TTC549 (cell line): ENCODE data around the gene PIK3R5.

Experiments used
- FAIRE-seq: peaks from 2 replicates; lab custom pipeline; 2012; peaks lifted over from hg19 to GRCh38; lab: Jason Lieb, UNC

Gene PIK3R5

GRCh38 chr17:8873801-8874715 is 91.4 kb downstream of the PIK3R5 start:
- FAIRE-seq = no peak

GRCh38 chr17:8872705-8873435 is 92.6 kb downstream of the PIK3R5 start:
- no peak for FAIRE-seq

- no peak for FAIRE-seq
These were observed 93.3 kb downstream of the PIK3R5 start for GRCh38 chr17:8872036-8872704.

- FAIRE-seq = no peak
These were observed 94.4 kb downstream of the PIK3R5 start for GRCh38 chr17:8871081-8871581.

- FAIRE-seq = no peak
These were observed 95.0 kb downstream of the PIK3R5 start for GRCh38 chr17:8870406-8871040.

- FAIRE-seq = no peak
These were observed 96.2 kb downstream of the PIK3R5 start for GRCh38 chr17:8869114-8869815.

DNA sequence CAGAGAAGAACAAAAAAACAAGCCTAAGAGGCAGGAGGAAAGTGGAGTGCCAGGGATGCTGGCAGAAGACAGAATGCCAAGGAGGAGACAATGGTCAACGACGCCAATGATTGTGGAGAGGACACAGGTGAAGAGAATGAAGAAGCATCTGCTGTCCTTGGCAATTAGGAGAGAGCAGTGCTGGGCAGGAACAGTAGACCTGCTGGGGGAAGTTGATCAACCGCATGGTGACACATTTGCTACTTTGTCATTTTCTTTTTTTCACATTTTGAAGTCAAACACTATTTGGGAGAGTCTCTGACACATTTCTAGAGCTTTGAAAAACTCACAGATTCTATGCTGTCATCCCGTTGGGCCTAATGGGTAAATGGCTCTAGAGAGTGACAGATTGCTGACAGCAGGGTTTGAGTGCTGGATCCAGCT is 97.0 kb downstream of the PIK3R5 start:
- no peak for FAIRE-seq

GRCh38 chr17:8868092-8868491 is 97.4 kb downstream of the PIK3R5 start:
- no peak for FAIRE-seq

GRCh38 chr17:8867361-8867981 is 98.0 kb downstream of the PIK3R5 start, which contains the start of gene PIK3R6:
TSS of gene PIK3R6 (minus strand) at chr17:8867674. CDS start at chr17:8849794, 17,880 bp downstream.
- FAIRE-seq = no peak

GRCh38 chr17:8865811-8866210 is 99.7 kb downstream of the PIK3R5 start:
- FAIRE-seq = no peak

DNA sequence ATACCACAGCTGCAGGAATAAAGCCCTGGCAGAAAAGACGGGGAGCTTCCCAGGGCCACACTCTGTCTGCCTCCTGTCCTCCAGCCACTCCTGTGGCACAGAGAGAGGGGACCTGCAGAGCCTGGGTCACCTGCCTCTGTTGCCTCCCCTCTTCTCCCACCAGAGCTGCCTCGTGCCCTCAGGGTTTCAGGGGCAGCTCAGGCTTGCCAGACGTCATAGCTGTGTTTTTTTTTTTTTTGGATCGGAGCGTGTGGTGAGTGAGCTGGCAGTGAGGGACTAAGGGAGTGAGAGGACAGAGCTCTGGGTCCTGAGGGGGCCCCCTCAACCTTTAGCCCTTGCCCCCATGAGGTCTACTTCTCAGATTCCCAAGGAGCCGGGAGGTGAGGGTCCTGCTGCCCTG is 100.1 kb downstream of the PIK3R5 start:
- no peak for FAIRE-seq

DNA sequence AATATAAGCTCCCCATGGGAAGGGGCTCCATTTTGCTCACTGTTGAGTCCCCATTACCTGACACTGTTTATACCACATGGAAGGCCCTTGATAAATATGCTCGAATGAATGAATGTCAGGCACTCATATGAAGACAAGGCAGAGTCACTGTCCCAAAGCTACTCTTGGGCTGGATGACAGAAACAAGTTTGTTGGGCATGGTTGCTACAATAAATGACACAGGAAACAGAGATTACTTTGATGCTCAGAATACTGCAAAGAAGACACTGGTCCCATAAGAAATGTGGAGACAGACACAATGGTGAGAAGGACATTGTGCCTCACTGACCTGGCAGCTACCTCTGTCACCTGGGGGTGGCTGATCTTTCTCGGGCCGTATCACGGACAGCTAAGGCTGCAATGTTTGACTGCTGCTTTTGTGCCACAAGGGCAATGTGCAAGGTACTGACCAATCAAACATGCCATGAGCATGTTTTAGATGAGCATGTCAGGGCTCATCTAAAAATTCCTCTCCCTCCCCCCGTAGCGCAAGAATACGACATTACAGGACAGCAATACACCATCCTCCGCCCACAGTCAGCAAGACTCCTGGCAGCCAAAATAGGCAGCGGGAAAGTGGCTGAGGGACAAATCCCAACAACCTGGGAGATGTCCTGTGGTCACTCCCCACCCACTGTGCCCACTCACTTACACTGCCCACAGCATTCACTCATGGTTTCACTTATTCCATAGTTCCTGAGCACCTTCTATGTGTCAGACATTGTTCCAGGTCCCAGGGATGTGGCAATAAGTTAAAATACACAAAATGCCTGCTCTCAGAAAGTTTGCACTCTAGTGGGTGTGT is 103.1 kb downstream of the PIK3R5 start:
- FAIRE-seq = no peak

DNA sequence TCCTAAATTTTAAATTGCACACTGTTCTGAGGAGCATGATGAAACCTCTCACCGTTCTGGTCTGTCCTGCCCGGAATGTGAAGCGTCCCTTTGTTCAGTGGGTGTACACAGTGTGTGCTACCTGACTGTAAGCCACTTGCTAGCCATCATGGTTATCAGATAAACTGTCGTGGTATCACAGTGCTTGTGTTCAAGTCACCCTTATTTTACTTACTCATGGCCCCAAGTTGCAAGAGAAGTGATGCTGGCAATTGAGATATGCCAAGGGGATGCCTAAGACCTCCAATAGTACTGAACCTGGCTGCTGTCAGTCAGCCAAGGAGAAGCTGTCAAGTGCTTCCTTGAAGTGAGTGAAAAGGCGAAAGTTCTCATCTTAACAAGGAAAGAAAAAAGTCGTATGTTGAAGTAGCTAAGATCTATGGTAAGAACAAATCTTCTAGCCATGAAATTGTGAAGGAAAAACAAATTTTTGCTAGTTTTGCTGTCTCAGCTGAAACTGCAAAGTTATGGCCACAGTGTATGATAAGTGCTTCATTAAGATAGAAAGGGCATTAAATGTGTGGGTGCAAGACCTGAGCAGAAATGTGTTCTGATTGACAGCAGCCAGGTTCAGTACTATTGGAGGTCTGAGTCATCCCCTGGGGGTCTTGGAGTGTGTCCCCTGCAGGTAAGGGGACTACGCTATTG is 103.9 kb downstream of the PIK3R5 start:
- no peak for FAIRE-seq

DNA sequence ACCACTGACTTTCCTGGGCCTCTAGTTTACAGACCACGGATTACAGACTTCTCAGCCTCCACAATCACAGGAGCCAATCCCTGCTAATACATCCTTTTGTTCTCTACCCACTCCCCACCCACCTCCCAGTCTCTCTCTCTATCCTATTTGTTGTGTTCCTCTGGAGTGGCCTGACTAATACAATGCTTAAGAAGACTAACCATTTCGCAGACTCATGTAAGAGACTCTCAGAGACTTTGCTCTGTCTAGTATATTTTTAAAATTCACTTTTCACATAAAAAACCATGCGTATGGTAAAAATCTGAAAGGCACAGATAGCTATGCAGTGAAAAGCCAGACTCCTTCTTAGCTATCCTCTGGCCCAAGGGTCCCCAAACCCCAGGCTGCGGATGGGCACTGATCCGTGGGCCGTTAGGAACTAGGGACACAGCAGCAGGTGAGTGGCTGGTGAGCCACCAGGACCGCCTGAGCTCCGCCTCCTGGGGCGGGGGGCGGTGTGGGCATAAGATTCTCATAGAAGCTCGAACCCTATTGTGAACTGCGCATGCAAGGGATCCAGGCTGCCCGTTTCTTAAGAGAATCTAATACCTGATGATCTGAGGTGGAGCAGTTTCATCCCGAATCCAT is 105.6 kb downstream of the PIK3R5 start:
- FAIRE-seq = no peak

GRCh38 chr17:8859027-8859803 is 106.3 kb downstream of the PIK3R5 start:
- FAIRE-seq = no peak

DNA sequence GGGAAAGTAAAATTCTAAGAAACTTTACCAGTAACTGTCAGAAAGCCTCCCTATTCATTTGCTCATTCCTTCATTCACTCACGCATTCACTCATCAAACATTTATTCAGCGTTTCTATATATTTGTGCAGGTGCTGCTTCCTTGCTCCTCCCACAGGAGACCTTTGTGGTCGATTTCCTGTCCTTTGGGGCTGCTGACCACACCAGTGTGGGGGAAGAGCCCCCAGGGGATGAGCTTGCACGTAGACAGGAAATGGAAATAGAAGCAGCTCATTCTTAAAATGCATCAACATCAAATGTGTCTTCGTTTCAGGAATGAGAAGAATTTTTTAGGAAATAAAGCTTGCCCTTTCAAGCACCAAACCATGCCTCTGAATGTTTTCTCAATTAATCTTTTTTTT is 107.6 kb downstream of the PIK3R5 start:
- no peak for FAIRE-seq

DNA sequence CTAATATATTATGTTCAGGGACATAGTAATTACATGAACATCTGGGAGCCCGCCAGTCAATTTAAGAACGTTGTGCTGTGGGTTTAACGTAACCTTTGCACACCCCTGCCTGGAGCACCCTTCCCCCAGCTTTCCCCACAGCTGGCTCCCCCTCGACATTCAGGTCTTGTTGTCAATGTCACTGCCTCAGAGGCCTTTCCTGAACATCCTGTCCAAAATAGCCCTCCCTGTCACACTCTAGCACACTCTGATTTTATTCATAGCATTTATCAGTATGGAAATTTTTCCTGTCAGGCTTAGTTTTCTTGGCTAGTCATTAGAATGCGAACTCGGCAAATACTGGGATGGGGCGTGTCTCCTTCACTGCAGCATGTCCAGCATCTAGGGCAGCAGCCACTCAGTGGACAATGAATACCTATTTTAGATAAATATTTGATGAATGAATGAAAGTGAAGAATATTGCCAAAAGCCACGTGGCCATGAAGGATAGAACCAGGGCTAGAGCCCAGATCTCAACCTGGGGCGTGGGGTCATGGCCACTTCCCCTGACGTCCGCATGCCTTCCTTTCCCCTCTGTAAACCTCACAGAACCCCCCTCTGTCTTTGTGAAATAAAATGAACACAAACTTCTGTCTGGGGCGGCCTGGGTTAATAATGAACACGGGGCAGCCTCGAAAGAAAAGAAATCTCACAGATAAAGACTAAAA is 108.5 kb downstream of the PIK3R5 start:
- FAIRE-seq = no peak
